HG03280 (cell line): ENCODE results near the gene GOLGA6A.
"Not testable (repeated sequence)": the region's sequence is repeated elsewhere in the genome, so short reads cannot be mapped to it uniquely, and the experiment has no call there.

Experiments used
- ATAC-seq: cut with Tn5 transposase; IDR thresholded peaks from one replicate; pipeline ENCODE4 v1.9.1; 2021; ENCODE audit warnings: mild to moderate bottlenecking, moderate library complexity; ENCODE audit not compliant: unreplicated experiment

The GOLGA6A gene, protein sequence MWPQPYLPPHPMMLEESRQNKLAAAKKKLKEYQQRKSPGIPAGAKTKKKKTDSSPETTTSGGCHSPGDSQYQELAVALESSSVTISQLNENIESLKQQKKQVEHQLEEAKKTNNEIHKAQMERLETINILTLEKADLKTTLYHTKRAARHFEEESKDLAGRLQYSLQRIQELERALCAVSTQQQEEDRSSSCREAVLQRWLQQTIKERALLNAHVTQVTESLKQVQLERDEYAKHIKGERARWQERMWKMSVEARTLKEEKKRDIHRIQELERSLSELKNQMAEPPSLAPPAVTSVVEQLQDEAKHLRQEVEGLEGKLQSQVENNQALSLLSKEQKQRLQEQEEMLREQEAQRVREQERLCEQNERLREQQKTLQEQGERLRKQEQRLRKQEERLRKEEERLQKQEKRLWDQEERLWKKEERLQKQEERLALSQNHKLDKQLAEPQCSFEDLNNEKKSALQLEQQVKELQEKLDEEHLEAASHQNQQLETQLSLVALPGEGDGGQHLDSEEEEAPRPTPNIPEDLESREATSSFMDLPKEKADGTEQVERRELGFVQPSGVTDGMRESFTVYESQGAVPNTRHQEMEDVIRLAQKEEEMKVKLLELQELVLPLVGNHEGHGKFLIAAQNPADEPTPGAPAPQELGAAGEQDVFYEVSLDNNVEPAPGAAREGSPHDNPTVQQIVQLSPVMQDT

DNA sequence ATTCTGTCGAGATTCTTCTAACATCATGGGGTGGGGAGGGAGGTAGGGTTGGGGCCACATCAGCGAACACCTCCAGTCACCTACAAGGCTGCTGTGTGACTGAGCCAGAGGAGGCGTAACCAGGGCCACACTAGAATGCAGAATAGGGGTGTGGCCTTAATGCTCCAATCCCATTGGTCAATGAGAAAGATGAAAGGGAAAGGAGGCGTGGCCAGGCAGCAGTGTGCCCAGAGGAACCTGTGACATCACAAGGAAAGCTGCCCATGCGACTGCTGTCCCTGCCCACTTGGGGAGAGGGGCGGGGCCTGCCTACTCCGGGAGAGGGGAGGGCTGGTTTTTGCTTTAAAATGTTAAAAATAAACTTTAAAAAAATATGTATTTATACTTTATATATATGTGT lies at the start of gene GOLGA6A:
GOLGA6A (minus strand) TSS at position 101 of the 400 bp plus-strand sequence; CDS start at position 60, 41 bp downstream.
- ATAC-seq, result not testable (repeated sequence)

DNA sequence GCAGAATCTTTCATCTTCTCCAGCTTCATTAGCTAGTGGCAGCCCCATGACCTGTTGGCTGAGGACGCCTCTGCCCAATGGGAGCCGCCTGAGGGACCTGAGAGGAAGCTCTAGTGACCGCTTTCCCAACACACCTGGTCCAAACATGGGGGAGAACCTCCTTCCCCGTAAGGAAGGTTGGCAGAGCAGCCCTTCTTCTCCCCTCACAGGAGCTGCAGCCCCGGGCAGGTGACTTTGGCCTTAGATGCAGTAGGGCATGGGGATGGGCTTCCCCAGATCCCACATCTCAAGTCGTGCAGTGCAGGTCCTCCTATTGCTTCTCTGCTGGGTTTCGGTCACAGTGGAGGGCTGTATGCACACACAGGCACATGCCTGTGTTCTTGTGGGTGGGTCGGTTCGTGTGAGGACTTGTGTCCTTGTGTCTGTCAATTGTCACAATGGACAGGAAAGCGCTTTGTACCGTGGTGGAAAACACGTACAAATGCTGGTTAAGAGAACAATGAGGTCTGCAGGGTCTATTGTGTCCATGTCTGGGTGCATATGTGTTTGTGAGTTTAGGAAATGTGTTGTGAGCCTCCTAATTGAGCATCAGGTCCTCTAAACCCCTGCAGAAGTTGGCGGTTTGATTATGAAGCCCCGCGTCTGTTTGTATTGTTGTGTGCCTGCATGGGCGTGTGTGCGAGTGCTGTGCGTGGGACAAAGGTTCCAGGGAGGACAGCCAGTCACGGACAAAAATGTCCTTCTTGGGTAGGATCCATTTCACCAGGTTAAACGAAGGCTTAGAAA lies 49.5 kb upstream of the GOLGA6A start:
- ATAC-seq, result no peak

DNA sequence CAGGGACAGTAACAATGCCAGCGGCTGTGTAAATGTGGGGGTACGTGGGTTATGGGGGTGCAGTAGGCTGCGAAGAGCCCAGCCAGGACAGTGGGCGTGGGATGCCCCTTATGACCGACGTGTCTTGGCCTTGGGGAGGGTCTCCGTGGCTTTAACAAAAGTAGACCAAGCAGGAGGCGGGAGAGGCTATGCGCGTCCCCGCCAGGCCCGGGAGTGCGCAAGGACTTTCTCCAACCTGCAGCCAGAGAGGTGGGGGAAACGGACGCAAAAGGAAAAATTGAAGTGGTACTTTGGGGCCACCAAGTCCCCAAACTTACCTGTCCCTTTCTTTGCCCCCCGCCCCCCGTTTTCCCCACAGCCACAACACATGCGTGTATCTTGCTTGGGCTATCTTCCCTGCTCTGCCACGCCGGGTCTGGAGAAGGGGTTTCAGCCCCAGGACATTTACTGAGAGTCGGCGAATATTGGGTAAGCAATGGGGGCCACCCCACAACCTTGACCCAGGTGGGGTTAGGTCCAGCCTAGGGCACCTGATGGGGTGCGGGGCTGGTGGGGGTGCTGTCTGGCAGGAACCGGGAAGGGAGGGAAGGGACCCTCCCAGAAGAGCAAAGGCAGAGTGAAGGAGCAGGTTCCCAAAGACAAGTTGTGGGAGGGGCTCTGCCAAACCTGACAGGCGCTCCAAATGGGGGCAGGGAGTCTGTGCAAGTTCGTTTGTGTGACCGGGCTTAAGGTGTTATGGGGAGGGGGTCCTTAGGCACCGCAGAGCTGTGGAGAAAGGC lies 48.7 kb upstream of the GOLGA6A start:
- no peak for ATAC-seq

DNA sequence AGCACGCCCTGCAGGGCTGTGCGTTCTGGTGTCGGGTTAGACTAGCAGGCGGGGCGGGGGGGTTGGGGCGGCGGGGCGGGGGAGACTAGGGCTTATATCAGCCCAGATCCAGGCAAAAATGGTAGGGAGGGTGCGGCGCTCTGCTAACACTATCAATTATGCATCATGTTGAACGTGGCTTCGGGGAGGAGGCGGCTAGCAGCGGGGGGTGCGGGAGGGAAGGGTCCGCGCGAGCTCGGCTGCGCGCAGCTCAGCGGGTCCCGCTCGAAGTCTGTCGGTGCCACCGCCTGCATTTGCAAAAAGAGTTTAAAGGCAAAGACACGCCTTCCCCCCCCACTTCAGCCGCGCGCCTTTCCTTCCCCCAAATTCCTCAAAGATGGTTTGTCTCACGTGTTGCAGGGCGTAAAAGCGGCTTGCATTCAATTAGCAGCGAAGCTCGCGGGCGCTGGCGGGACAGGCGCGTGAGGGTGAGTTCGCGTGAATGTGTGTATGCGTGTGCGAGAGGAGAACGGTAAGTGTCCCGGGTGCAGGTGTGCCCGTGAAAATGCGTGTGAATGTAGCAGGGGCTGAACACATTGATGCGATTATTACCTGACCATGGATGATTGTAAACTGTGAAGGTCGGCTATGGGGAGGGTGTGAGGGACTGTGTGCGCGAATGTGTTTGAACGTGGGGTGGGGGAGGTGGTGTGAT lies 48.0 kb upstream of the GOLGA6A start, which contains the start of gene ISLR2:
ISLR2 (plus strand) TSS at position 432 of the 694 bp plus-strand sequence. CDS start 2,169 bp downstream, outside the sequence.
- no peak for ATAC-seq

DNA sequence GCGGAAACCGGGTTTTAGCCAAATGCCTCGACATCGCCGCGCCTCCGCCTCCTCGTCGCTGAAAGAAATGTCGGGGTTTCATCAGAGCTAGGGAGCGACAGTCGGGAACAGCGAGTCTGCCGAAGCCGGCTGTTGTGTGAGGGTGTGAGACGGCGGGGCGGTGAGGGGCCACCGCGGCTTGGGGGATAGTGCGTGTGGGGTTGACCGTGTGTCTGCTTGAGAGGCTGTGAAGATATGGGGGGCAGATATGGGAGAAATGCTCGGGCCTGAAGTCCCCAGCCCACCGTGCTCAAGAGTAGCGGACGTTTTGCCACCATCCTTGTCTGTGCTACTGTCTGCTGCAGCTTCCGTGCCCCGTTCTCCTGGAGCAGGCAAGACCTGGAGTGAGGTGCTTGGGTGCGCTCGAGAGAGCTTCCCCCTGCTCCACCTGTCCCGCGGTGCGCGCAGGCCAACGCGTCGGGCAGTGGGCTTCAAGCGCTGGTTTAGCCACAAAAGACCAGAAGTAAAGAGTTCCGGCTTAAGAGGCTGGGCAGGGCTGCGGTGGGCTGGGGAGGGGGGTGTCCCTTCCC lies 47.3 kb upstream of the GOLGA6A start:
- no peak for ATAC-seq

DNA sequence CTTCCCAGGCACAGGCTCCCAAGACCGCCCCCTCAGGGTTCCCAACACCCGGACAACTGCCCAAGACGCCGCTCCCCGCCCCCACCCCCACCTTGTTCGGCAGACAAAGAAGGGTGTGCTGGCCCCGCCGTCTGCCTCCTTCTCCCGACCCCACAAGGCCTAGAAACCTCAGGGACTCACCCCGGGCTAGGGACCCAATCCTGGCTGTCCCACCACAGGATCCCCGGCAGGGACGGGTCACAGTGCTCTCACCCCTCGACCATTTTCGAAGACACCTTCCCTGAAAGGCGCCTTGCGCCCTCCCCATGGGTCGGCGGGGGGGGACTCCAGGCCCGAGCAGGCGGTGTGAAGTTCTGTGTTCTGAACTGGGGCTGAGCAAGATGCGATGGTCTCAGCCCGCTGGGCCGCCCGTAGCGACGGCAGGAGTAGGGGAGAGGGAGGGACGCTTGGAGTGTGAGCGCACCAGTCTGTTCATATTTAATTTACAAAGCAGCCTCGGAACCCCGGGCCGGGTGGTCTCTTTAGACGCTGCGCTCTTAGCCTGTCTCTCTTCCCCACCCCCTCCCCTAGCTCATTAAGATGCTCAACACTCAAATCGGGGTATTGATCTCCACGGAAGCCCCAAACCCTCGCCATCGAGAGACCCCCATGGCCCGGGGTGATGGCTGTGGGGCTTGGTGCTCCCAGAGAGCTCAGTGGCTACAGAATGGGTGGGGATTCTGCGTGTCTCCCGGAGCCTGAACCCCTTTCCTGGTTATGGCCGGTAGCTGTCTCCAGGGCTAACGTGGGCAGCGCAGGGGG lies 46.6 kb upstream of the GOLGA6A start:
- no peak for ATAC-seq

DNA sequence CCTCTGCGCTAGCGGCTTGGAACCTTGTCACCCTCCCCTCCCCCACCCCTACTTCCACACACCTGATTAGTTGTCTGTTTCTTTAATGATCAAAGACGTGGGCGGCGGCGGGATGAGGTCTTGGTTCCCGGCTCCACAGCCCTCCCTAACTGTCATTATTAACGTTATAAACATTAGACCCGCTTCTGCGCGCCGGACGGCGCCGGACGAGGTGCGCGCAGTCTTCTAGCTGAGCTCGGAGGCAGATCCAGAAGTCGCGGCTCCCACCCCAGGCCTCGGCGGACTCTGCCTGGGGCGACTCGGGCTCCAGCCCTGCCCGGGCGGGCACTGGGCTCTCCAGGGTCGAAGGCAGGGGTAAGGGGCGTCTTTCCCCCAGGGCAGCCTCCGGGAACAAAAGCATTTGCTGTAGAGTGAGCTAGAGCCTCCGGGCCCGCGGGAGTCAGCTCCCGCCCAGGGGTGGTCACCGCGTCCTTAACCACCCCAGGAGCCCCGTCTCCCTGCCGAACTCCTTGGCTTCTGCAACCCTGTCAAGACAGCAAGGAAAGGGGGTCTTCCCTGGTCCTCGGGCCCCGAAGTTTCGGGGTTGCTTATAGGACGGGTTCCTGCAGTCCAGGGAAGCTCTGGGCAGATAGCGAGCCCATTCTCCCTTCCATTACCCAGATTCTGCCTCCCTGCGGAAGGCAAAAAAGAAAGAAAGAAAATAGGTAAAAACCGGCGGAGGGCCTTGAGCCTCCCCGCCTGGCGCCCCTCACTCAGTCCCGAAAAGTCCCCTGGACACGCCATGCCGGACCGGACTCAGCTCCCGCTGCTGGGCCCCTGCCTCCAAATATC lies 45.8 kb upstream of the GOLGA6A start:
- no peak for ATAC-seq

DNA sequence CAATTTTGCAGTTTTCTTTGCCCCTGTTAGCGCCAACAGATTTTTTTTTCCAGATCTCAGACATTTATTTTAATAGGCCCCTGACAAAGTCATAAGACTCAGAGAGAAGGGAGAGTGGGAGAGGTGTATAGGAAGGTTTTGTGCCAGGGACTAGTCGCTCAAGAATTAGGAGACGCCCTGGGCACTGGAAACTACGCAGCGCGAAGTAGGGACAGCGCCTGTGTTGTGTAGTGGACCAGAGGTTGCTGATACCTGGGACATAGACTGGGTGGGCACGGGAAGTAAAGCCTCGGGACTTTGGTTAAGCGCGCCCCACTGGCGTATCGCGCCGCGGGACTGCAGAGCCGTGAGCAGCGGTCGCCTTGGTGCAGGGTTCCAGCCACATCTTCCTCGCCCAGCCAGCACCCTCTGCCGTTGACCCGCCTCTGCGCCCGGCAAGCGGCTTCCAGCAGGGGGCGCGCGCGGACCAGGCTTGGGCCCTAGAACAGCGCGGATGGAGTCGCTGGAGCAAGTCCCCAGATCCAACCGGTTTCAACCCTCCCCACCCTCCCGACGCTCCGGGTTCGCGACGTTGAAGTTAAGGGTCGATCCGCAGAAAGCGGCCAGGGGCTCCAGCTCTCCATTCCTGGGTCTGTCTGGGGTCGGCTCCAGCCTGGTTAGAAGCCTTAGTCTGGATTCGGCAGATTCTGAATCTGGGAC lies 45.1 kb upstream of the GOLGA6A start:
- ATAC-seq, result no peak

DNA sequence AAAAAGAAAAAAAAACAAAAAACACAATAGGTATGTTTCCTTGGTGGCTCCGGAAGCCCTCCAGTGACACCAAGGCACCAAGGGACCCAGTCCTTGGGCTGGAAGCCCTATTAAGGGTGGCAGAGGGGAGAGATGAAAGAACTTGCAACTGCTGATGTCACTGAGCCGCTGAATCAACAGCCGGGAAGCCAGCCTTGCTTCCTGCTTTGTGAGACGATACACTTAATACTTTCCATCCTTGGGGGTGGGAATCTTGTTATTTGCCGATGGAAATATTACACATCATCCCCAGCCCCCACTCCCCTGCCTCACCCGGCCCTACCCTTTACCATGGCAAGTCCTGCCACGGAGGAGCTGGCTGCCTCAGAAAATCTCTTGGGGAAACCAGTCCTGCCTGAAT lies 42.4 kb upstream of the GOLGA6A start:
- ATAC-seq, result no peak

DNA sequence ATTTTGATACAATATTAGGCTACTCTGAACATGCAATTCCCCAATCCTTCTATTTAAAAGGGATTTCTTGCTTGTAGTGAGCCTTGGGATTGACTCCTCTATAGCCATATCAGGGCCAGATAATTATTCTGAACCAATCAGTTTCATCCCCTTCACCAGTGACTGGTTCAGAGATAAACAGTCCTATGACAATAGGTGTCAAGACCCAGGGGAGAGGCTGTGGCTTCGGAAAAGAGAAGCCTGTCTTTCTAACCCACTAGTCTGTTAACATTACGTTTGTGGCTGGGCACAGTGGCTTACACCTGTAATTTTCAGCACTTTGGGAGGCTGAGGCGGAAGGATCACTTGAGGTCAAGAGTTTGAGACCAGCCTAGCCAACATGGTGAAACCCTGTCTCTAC lies 41.8 kb upstream of the GOLGA6A start:
- ATAC-seq, result no peak

DNA sequence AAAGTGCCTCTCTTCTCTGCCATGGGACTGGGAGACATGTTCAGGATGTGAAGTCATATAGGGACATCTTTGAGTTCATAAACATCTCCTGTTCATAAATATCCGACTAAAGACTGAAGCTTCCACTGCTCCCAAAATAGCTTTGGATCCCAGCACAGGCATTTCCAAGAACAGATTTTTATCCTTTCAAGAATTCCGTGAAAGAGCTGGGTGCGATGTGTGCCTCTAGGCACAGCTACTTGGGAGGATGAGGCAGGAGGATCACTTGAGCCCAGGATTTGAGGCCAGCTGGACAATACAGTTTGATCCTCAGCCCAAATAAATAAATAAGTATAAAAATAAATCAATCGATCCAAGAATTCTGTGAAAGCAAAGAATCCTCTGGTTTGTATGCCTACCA lies 41.3 kb upstream of the GOLGA6A start:
- ATAC-seq, result no peak

DNA sequence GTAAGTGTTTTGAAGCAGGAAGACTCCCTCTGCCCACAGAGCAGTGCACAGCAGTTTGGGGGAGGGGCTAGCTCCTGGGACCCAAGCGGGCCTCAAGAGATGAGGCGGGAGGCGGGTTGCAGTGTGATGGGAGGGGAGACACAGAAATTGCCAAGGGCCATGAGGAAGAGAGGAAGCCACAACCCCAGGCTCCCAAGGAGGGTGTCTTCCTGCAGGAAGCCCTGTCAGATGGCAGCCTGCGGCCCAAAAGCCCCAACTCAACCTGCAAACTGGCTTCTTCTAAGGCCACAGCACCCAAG lies 40.7 kb upstream of the GOLGA6A start:
- ATAC-seq, result no peak

DNA sequence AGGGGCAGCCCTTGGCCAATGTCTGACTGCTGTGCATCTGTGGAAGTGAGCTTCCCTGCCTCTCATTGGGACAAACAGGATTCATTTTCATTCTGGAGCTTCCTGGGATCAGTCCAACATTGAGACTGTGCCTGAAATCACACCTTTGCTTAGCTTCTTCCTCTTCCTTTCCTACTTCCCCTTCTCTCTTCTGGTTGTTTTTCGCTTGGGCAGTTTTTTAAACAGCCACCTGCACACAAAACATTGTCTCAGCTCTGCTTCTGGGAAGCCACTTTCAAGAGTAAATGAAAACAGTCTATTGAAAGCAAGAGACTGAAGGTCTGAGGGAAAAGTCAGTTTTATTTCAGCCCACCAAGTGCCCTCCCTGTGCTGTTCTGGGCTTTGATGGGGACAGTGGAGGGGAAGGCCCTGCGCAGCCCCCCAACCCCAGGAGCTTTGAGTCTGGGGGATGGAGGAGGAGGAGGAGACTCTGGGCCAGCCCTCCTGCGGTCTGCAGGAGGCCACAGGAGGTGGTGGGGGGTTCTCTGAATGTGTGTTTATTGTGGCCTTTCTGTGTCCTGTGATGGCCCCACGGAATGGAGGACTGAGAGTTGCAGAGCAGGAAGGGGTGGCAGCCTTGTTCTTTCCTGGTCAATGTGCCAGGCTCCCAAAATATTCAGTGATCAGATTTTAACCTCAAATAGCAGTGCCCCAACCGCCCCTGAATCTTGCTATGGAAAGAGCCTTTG lies 40.2 kb upstream of the GOLGA6A start:
- ATAC-seq, result no peak

DNA sequence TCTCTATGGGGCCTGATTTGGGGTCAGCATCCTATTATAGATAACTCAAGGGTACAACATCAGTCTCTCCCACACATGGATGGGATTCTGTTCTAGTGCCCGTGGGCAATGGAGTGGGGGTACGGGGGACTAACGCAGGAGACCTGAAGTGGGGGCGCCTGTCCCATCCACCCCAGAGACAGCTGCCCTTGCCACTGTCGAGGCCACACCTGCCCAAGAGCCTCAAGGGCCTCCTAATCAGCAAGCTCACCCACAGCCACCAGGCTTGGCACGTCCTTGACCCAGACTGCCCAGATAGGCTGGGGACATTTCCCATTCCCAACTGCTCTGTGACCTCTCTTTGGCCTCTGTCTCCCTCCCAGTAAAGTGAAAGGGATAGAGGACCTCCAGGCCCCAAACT lies 39.5 kb upstream of the GOLGA6A start:
- ATAC-seq, result no peak

DNA sequence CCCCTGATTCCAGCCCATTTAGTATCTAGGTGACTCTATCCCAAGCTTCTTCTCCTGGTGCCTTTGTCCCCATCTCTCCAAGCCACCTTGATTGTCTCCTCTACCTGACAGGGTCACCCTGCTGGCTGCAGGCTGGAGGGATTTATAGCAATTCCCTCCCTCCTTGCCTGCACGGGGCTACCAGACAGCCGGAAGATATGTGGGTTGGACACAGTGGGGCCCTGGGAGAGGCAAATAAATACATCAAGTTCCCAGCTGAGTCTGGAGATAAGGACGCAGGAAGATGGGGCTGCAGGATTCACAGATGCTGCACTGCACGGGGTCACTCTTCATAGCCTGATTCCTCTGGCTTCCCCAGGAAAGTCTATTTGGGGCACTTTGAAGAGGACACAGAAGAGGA lies 38.7 kb upstream of the GOLGA6A start:
- ATAC-seq, result no peak

DNA sequence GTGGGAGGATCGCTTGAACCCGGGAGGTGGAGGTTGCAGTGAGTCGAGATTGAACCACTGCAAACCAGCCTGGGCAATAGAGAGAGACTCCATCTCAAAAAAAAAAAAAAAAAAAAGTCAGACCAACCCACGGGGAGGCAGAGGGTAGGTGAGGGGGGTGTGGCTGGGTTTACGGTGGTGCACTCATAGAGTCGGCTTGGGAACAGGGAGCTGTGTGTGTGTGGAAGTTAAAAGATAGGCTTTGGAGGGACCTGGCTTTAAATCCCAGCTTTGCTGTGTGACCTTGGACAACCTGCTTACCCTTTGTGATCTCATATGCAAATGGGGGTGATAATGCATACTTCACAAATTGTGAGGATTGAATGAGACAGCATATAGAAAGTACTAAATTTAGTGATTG lies 38.1 kb upstream of the GOLGA6A start:
- no peak for ATAC-seq

DNA sequence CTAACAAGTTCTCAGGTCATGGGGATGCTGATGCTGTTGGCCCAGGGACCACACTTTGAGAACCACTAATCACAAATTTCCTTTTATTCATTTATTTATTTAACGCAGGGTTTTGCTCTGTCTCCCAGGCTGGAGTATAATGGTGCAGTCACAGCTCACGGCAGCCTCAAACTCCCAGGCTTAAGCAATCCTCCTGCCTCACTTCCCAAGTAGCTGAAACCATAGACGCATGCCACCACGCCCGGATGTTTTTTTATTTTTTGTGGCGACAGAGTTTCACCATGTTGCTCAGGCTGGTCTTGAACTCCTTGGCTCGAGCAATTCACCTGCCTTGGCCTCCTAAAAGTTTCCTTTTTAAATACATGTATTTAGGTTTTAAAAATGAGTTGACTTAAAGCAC lies 27.4 kb upstream of the GOLGA6A start:
- no peak for ATAC-seq
